ENCODE measurements around the gene SEMA3C. TPM values are rescaled to one million over a fixed set of nuclear protein-coding genes. Genes with fewer than 3 reads are reported as not detected.

SEMA3C gene
- total and polyA plus RNA-seq, 2 experiments from 2014 or later, result 34.8 to 134 TPM

DNA sequence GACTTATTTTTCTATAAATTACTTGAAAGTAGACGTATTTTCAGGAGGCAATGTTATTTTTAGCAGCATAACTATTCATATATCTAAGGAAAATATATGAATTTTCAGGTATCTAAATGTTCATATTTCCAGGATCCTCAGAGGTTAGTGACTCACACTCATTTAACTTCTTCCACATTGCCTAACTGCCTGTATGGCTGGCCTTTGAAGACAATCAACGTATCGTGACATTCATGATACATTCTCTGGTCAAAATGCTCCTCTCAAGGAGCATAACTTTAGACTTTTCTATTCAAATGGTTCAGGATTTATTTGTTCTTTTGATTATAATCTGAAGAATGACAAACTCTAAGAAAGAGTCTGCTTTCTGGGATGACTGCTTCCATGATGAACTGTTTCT is 89.3 kb downstream of the SEMA3C start:
- Histone ChIP-seq H3K4me1 (ENCODE audit: insufficient read depth) (peaks cover 8% of the 10 kb centered on the region), H3K9me2 (replicated peaks; ENCODE audit: insufficient read depth) (no peaks in the 10 kb centered on the region), H3K27me3 (no peaks in the 10 kb centered on the region), H3K9me3 (ENCODE audit: low read depth) (no peaks in the 10 kb centered on the region), H3K4me2 (no peak overlapping the region), H3K36me3 (replicated peaks; ENCODE audit: insufficient read depth, low read depth) (peaks cover 7% of the 10 kb centered on the region), H3K79me2 (peaks cover 16% of the 10 kb centered on the region), H3K4me3 (no peak overlapping the region), H2AFZ (no peak overlapping the region), H3K27ac (no peak overlapping the region), H4K20me1 (ENCODE audit: insufficient read depth, poor library complexity, severe bottlenecking) (no peaks in the 10 kb centered on the region)
- TF ChIP-seq EZH2 (IDR thresholded peaks at IDR 0.05; ENCODE audit: borderline replicate concordance) (no peak), EZH2phosphoT487 (IDR thresholded peaks at IDR 0.05; ENCODE audit: low read depth, severe bottlenecking, unreplicated experiment) (no peak)
- TF ChIP-seq, protein P1, sequence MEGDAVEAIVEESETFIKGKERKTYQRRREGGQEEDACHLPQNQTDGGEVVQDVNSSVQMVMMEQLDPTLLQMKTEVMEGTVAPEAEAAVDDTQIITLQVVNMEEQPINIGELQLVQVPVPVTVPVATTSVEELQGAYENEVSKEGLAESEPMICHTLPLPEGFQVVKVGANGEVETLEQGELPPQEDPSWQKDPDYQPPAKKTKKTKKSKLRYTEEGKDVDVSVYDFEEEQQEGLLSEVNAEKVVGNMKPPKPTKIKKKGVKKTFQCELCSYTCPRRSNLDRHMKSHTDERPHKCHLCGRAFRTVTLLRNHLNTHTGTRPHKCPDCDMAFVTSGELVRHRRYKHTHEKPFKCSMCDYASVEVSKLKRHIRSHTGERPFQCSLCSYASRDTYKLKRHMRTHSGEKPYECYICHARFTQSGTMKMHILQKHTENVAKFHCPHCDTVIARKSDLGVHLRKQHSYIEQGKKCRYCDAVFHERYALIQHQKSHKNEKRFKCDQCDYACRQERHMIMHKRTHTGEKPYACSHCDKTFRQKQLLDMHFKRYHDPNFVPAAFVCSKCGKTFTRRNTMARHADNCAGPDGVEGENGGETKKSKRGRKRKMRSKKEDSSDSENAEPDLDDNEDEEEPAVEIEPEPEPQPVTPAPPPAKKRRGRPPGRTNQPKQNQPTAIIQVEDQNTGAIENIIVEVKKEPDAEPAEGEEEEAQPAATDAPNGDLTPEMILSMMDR (IDR thresholded peaks at IDR 0.05; ENCODE audit: poor library complexity), result no peak
- no peak for DNase-seq (ENCODE audit: low spot score)
- 88% methylated on average over 3 of the region's 3 CpGs for WGBS (ENCODE audit: low lambda C conversion rate, missing lambda C conversion rate)

DNA sequence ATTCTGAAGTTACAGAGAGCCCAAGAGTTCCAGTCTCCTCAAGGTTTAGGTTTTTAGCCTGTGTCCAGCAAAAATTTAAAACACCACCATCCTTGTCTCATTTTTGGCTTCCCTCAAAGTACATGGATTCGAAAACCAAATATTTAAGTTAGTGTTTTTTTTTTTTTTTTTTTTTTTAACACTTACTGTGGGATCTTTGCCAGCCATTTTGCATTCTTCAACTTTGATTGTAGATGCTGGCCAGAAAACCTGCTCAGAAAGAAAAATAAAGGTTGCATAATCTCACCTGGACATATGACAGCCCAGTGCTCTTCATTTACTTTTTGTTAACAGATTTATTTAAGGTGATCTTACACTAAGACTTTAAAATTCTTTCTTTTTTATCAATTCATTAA is 91.6 kb downstream of the SEMA3C start:
- DNase-seq (ENCODE audit: low spot score), result no peak
- Histone ChIP-seq H3K36me3 (replicated peaks; ENCODE audit: insufficient read depth, low read depth) (peaks cover 7% of the 10 kb centered on the region), H3K4me2 (no peak overlapping the region), H3K27me3 (no peaks in the 10 kb centered on the region), H3K27ac (no peak overlapping the region), H4K20me1 (ENCODE audit: insufficient read depth, poor library complexity, severe bottlenecking) (no peaks in the 10 kb centered on the region), H3K79me2 (peaks cover 13% of the 10 kb centered on the region), H3K4me1 (ENCODE audit: insufficient read depth) (peaks cover 15% of the 10 kb centered on the region), H3K4me3 (no peak overlapping the region), H3K9me2 (replicated peaks; ENCODE audit: insufficient read depth) (no peaks in the 10 kb centered on the region), H3K9me3 (ENCODE audit: low read depth) (no peaks in the 10 kb centered on the region), H2AFZ (no peak overlapping the region)
- TF ChIP-seq, protein P1 (IDR thresholded peaks at IDR 0.05; ENCODE audit: poor library complexity), result no peak
- no peak for TF ChIP-seq EZH2 (IDR thresholded peaks at IDR 0.05; ENCODE audit: borderline replicate concordance)
- no peak for TF ChIP-seq EZH2phosphoT487 (IDR thresholded peaks at IDR 0.05; ENCODE audit: low read depth, severe bottlenecking, unreplicated experiment)
- 95% methylated on average over 1 of the region's 1 CpG for WGBS (ENCODE audit: low lambda C conversion rate, missing lambda C conversion rate)

DNA sequence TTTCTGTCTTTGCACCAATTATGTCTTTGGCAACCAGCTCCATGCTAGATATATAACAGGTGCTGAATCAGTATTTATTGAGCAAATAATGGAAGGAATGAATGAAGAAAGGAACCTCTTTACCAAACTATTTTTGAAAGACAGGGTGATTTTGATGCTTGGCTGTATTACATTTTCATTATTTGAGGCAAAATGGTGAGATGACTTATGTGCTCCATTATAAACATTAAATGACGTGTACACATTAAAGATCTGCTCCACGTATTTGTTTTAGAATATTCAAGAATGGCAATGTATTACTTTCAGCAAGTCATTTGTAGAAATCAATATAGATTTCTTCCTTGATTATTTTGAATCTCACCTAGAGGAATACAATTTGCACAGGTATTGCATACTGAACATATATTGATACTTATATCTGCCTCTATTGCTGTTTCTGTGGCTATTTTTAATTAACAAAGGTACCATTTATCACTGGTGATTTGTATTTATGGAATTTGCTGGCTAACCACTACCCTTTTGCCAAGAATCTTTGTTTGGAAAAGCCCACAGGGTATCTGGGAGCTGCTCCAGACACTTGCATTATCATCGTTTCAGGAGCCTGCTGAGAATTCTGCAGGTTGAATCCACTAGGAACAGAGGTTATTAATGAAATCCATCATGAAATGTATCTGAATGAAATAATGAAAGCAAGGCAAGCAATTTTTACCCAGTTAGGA is 92.2 kb downstream of the SEMA3C start:
- Histone ChIP-seq H3K79me2 (peaks cover 9% of the 10 kb centered on the region), H3K4me1 (ENCODE audit: insufficient read depth) (peaks cover 18% of the 10 kb centered on the region), H3K9me2 (replicated peaks; ENCODE audit: insufficient read depth) (no peaks in the 10 kb centered on the region), H3K27ac (no peak overlapping the region), H3K4me3 (no peak overlapping the region), H3K4me2 (no peak overlapping the region), H3K9me3 (ENCODE audit: low read depth) (no peaks in the 10 kb centered on the region), H3K36me3 (replicated peaks; ENCODE audit: insufficient read depth, low read depth) (peaks cover 7% of the 10 kb centered on the region), H3K27me3 (no peaks in the 10 kb centered on the region), H4K20me1 (ENCODE audit: insufficient read depth, poor library complexity, severe bottlenecking) (no peaks in the 10 kb centered on the region), H2AFZ (no peak overlapping the region)
- no peak for DNase-seq (ENCODE audit: low spot score)
- WGBS (ENCODE audit: low lambda C conversion rate, missing lambda C conversion rate), result 81% methylated on average over 3 of the region's 3 CpGs
- TF ChIP-seq, protein P1 (IDR thresholded peaks at IDR 0.05; ENCODE audit: poor library complexity), result no peak
- TF ChIP-seq EZH2phosphoT487 (IDR thresholded peaks at IDR 0.05; ENCODE audit: low read depth, severe bottlenecking, unreplicated experiment) (no peak), EZH2 (IDR thresholded peaks at IDR 0.05; ENCODE audit: borderline replicate concordance) (no peak)
